GM12878 (cell line): ENCODE results near the gene KTI12. TPM values are rescaled to one million over a fixed set of nuclear protein-coding genes. Genes with fewer than 3 reads are reported as not detected.

ENCODE experiments used
- ATAC-seq: fragments of 200-7000 bp; cut with Tn5 transposase; 3 replicates; pipeline ENCODE4 v1.9.1; 2020; ENCODE audit warnings: mild to moderate bottlenecking, moderate library complexity
- BruUV-seq: library from RNA; stranded (reverse); fragments of 400-500 nt; replicated peaks from 2 replicates; lab custom pipeline; 2021; lab: Mats Ljungman, UMichigan
- CTCF ChIA-PET: fragments of 300-600 bp; sonication (Branson Sonifier 250); formaldehyde crosslinking; extraction: SDS; loops from one replicate; lab custom pipeline; 2021; ENCODE audit warnings: inconsistent platforms; lab: Yijun Ruan, JAX
- POLR2A ChIA-PET: fragments of 350-600 bp; formaldehyde crosslinking; extraction: SDS; loops from one replicate; lab custom pipeline; 2021; ENCODE audit warnings: inconsistent platforms; lab: Charles Lee
- RAD21 ChIA-PET: fragments of 300-600 bp; sonication (Branson Sonifier 250); formaldehyde crosslinking; loops from one replicate; lab custom pipeline; 2023; ENCODE audit warnings: antibody characterized with exemption; ENCODE audit not compliant: unreplicated experiment; lab: Charles Lee
- SMC1A ChIA-PET: fragments of 300-600 bp; sonication (Branson Sonifier 250); formaldehyde crosslinking; loops from one replicate; lab custom pipeline; 2023; ENCODE audit not compliant: unreplicated experiment, uncharacterized antibody; lab: Charles Lee
- DNase-seq: peaks from one replicate; pipeline ENCODE4 v3.0.0-alpha.2; 2011; ENCODE audit warnings: low read depth, low spot score
- FAIRE-seq: peaks from 3 replicates; lab custom pipeline; 2011; peaks lifted over from hg19 to GRCh38; lab: Jason Lieb, UNC
- H2AFZ ChIP-seq: 2 replicates; pipeline ENCODE4 v1.6.0; 2011; ENCODE audit warnings: low read depth, low read length, control low read depth; ENCODE audit not compliant: control insufficient read depth
- H3K27ac ChIP-seq: 2 replicates; pipeline ENCODE4 v1.5.1; 2011; ENCODE audit warnings: control low read depth; ENCODE audit not compliant: control insufficient read depth, insufficient read depth
- H3K27me3 ChIP-seq, 2 experiments: replicated peaks in 1 of 2; 2 replicates each; pipeline versions ENCODE4 v1.6.0 to v1.6.1; 2011; ENCODE audit warnings: low read length in 1 of 2; ENCODE audit not compliant: control insufficient read depth in 2 of 2, insufficient read depth in 2 of 2
- H3K36me3 ChIP-seq, 2 experiments: 2 replicates each; pipeline ENCODE4 v1.5.1; 2011; ENCODE audit warnings: low read length in 1 of 2; ENCODE audit not compliant: control insufficient read depth in 2 of 2, insufficient read depth in 2 of 2
- H3K4me1 ChIP-seq: 2 replicates; pipeline ENCODE4 v1.6.1; 2011; ENCODE audit warnings: mild to moderate bottlenecking, low read length, moderate library complexity, mixed read lengths; ENCODE audit not compliant: control insufficient read depth, insufficient read depth
- H3K4me2 ChIP-seq: 2 replicates; pipeline ENCODE4 v1.6.0; 2011; ENCODE audit warnings: control low read depth; ENCODE audit not compliant: control insufficient read depth, insufficient read depth
- H3K4me3 ChIP-seq: fragments of 200-600 bp; sonication (generic); 2 replicates; pipeline ENCODE4 v1.5.1; 2016
- H3K79me2 ChIP-seq: 2 replicates; pipeline ENCODE4 v1.6.0; 2011; ENCODE audit warnings: low read length; ENCODE audit not compliant: control insufficient read depth, insufficient read depth
- H3K9ac ChIP-seq: 2 replicates; pipeline ENCODE4 v1.8.0; 2011; ENCODE audit warnings: low read length, control low read depth, mixed read lengths; ENCODE audit not compliant: control insufficient read depth, insufficient read depth
- H3K9me3 ChIP-seq: replicated peaks from 3 replicates; pipeline ENCODE4 v1.5.1; 2011; ENCODE audit warnings: mild to moderate bottlenecking, low read length; ENCODE audit not compliant: control insufficient read depth, insufficient read depth
- H4K20me1 ChIP-seq: 2 replicates; pipeline ENCODE4 v1.6.0; 2011; ENCODE audit not compliant: control insufficient read depth, insufficient read depth
- BRCA1 ChIP-seq: IDR thresholded peaks from 2 replicates; pipeline ENCODE4 v1.6.1; 2011; ENCODE audit warnings: low read depth, low read length, improper control_type of control experiment
- CEBPB ChIP-seq, 2 experiments: fragments of 150-350 bp in 1 of 2; IDR thresholded peaks; 2 replicates each; pipeline ENCODE4 v1.6.1; 2012 to 2014; ENCODE audit warnings: low read depth in 2 of 2, low read length in 2 of 2, borderline replicate concordance in 1 of 2, inconsistent platforms in 1 of 2
- CUX1 ChIP-seq: IDR thresholded peaks from 2 replicates; pipeline ENCODE4 v1.6.1; 2012; ENCODE audit warnings: improper control_type of control experiment, low read depth, low read length; ENCODE audit not compliant: insufficient replicate concordance
- EED ChIP-seq: sonication (generic); IDR thresholded peaks from 2 replicates; pipeline ENCODE4 v1.6.1; 2016; ENCODE audit warnings: antibody characterized with exemption, low read depth
- NR2F1 ChIP-seq: fragments of 450-650 bp; conservative IDR thresholded peaks from 2 replicates; pipeline ENCODE4 v1.6.1; 2017; ENCODE audit warnings: mild to moderate bottlenecking
- WGBS: methylation state at CpG from one replicate; pipeline ENCODE4 v1.1.6; 2016; ENCODE audit warnings: low lambda C conversion rate; ENCODE audit not compliant: insufficient replicate concordance, insufficient coverage; ENCODE audit errors: missing lambda C conversion rate; 5-methylcytosine and 5-hydroxymethylcytosine counted together
- in situ Hi-C: fragments of 300-500 bp; cut with MboI; formaldehyde crosslinking; loops from 9 replicates; pipeline ENCODE4 v1.14.3; 2018; ENCODE audit warnings: mixed read lengths
- intact Hi-C: fragments of 100-400 bp; cut with micrococcal nuclease; formaldehyde crosslinking; loops from one replicate; pipeline ENCODE4 v1.14.2; 2022; ENCODE audit not compliant: unreplicated experiment
- polyA plus RNA-seq, 11 experiments: library from polyadenylated mRNA; depleted of rRNA in 4 of 11; unstranded in 6 of 11; stranded (reverse) in 5 of 11; fragments of >200 nt; fragmentation: Nextera tagmentation in 4 of 11; fragmentation: Illumina TruSeq in 1 of 11; extraction: Ambion mirVana in 4 of 11; extraction: Trizol in 1 of 11; gene quantifications; 1 replicate in 1 of 11; 2 replicates in 10 of 11; pipeline versions ENCODE4 v1.2.1 to v1.2.3, GENCODE V29; 2011 to 2016; ENCODE audit warnings: inconsistent platforms in 2 of 11, missing spikeins in 2 of 11, low read depth in 1 of 11
- total RNA-seq, 4 experiments: library from RNA; depleted of rRNA in 3 of 4; stranded (reverse); fragments of >200 nt in 3 of 4; fragmentation: Illumina TruSeq in 1 of 4; extraction: Trizol in 1 of 4; gene quantifications; 2 replicates each; pipeline versions ENCODE4 v1.2.1 to v1.2.3, GENCODE V29; 2013 to 2021

Gene KTI12
- total and polyA plus RNA-seq, 10 of the 15 experiments (the other 5 are each of a cell fraction or from before 2014, with no cell fraction given): 2.7 to 32.4 (median 17.6) TPM

DNA sequence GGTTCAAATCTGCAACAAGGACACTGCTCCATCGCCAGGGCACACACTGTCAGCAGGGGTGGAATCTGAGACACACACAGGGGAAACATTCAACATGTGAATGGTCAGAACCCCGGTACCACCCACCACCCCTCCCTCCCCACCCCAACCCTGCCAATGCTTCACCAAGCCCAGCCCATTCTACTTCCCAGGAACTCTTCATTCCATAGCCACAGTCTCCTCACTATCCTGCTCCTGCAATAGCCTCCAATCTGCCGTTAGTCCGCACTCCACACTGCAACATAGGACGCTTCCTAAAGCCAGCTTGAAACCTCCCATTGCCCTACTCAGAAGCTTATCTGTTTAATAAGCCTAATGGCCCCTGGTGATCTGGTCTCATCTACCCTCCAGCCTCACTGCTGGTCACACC, 35.6 kb downstream of the KTI12 start:
- SMC1A ChIA-PET: interaction anchor here (0.6 to 7.4 kb wide), 4 partner anchors 69 to 101 kb away, joined by 3 to 99 read pairs (median 8); no protein-coding TSS in a partner anchor
- intact Hi-C loops: no loop called here
- POLR2A ChIA-PET: interaction anchor here (0.5 kb wide), 1 partner anchor 110 kb away, joined by 4 read pairs; no protein-coding TSS in a partner anchor
- H3K27ac ChIP-seq: no peak overlapping the region
- in situ Hi-C loops: loop anchor here (5.0 kb wide), 1 partner anchor 96 kb away; no protein-coding TSS in a partner anchor
- H3K79me2 ChIP-seq: no peaks in the 10 kb centered on the region
- RAD21 ChIA-PET: interaction anchor here (1.0 to 7.2 kb wide), 4 partner anchors 11 to 100 kb away, joined by 3 to 96 read pairs (median 15); no protein-coding TSS in a partner anchor
- H2AFZ ChIP-seq: no peak overlapping the region
- WGBS: 44% methylated on average over 4 of the region's 5 CpGs
- ATAC-seq: no peak
- no peak overlapping the region for H3K9ac ChIP-seq
- H3K4me2 ChIP-seq: no peak overlapping the region
- DNase-seq: no peak
- BruUV-seq: no TSS peak
- no peaks in the 10 kb centered on the region for H3K36me3 ChIP-seq
- FAIRE-seq: no peak
- no peaks in the 10 kb centered on the region for H3K4me1 ChIP-seq
- no peak overlapping the region for H3K4me3 ChIP-seq
- no peaks in the 10 kb centered on the region for H4K20me1 ChIP-seq
- H3K9me3 ChIP-seq: no peaks in the 10 kb centered on the region
- CTCF ChIA-PET: interaction anchor here (1.0 to 12.2 kb wide), 3 partner anchors 11 to 100 kb away, joined by 3 to 177 read pairs (median 19); no protein-coding TSS in a partner anchor
- H3K27me3 ChIP-seq: no peaks in the 10 kb centered on the region
- TF ChIP-seq BRCA1 (no peak), EED (no peak), CEBPB (IDR thresholded peaks at IDR 0.05; ENCODE audit: borderline replicate concordance in 1 of 2, low read depth in 2 of 2, low read length in 2 of 2) (no peak), NR2F1 (no peak), CUX1 (no peak)
- TF ChIP-seq, all 136 proteins: peak for 0
